Right lobe of liver (tissue), 4 donors: ENCODE measurements around the gene FTO.

Source experiments
- POLR2A ChIP-seq: fragments of 450-650 bp; IDR thresholded peaks from one replicate; pipeline ENCODE4 v1.6.1; 2017; ENCODE audit warnings: antibody characterized with exemption, mild to moderate bottlenecking
- TF ChIP-seq, protein P1 (sequence below), 4 donors: fragments of 200-600 bp in 3 of 4; fragments of 450-650 bp in 1 of 4; IDR thresholded peaks; one replicate each; pipeline versions ENCODE4 v1.5.1 to v1.8.0; 2016 to 2022; ENCODE audit warnings: antibody characterized with exemption in 4 of 4, mild to moderate bottlenecking in 2 of 4
- donor health status: DM: no; HTN: no; CAD: no.
- donor health status: DM: no; HTN: no; CAD: no.
- donor health status: DM: no; HTN: yes; CAD: no.

- TF ChIP-seq, protein P1, sequence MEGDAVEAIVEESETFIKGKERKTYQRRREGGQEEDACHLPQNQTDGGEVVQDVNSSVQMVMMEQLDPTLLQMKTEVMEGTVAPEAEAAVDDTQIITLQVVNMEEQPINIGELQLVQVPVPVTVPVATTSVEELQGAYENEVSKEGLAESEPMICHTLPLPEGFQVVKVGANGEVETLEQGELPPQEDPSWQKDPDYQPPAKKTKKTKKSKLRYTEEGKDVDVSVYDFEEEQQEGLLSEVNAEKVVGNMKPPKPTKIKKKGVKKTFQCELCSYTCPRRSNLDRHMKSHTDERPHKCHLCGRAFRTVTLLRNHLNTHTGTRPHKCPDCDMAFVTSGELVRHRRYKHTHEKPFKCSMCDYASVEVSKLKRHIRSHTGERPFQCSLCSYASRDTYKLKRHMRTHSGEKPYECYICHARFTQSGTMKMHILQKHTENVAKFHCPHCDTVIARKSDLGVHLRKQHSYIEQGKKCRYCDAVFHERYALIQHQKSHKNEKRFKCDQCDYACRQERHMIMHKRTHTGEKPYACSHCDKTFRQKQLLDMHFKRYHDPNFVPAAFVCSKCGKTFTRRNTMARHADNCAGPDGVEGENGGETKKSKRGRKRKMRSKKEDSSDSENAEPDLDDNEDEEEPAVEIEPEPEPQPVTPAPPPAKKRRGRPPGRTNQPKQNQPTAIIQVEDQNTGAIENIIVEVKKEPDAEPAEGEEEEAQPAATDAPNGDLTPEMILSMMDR (IDR thresholded peaks at IDR 0.05), result no peak
- TF ChIP-seq POLR2A, result no peak
Observed at GRCh38 chr16:53960954-53961616, 257.1 kb downstream of the FTO start.
